ENCODE data around the gene THBS4.

THBS4 gene

GRCh38 chr5:80025069-80025468, 10.1 kb upstream of the THBS4 start:
- Histone ChIP-seq H3K27ac (ENCODE audit: low read length) (no peak overlapping the region), H3K9me3 (ENCODE audit: control insufficient read depth, insufficient read depth, low read length) (no peaks in the 10 kb centered on the region), H3K27me3 (ENCODE audit: control insufficient read depth, insufficient read depth, low read length) (no peaks in the 10 kb centered on the region), H3K4me1 (ENCODE audit: control insufficient read depth, insufficient read depth, low read length) (no peaks in the 10 kb centered on the region), H3K36me3 (ENCODE audit: control insufficient read depth, insufficient read depth, low read length) (no peaks in the 10 kb centered on the region), H3K4me3 (ENCODE audit: low read length) (no peak overlapping the region)
- no peak for DNase-seq (ENCODE audit: low read depth, low spot score)
- no CpG with 5 or more reads among the region's 2 CpGs for WGBS (ENCODE audit: insufficient coverage, insufficient read length)

- no peaks in the 10 kb centered on the region for H3K9me3 ChIP-seq (ENCODE audit: control insufficient read depth, insufficient read depth, low read length)
- no peak overlapping the region for H3K4me3 ChIP-seq (ENCODE audit: low read length)
- H3K27ac ChIP-seq (ENCODE audit: low read length), result no peak overlapping the region
- DNase-seq (ENCODE audit: low read depth, low spot score), result no peak
- H3K27me3 ChIP-seq (ENCODE audit: control insufficient read depth, insufficient read depth, low read length), result no peaks in the 10 kb centered on the region
- no peaks in the 10 kb centered on the region for H3K36me3 ChIP-seq (ENCODE audit: control insufficient read depth, insufficient read depth, low read length)
- H3K4me1 ChIP-seq (ENCODE audit: control insufficient read depth, insufficient read depth, low read length), result no peaks in the 10 kb centered on the region
Measured at GRCh38 chr5:80026841-80027240, 8.3 kb upstream of the THBS4 start.

- no CpG with 5 or more reads among the region's 1 CpG for WGBS (ENCODE audit: insufficient coverage, insufficient read length)
- Histone ChIP-seq H3K27ac (ENCODE audit: low read length) (no peak overlapping the region), H3K4me3 (ENCODE audit: low read length) (no peak overlapping the region), H3K4me1 (ENCODE audit: control insufficient read depth, insufficient read depth, low read length) (no peaks in the 10 kb centered on the region), H3K9me3 (ENCODE audit: control insufficient read depth, insufficient read depth, low read length) (no peaks in the 10 kb centered on the region), H3K36me3 (ENCODE audit: control insufficient read depth, insufficient read depth, low read length) (no peaks in the 10 kb centered on the region), H3K27me3 (ENCODE audit: control insufficient read depth, insufficient read depth, low read length) (peaks cover 6% of the 10 kb centered on the region; the same call in 1 of the 2 replicates)
- no peak for DNase-seq (ENCODE audit: low read depth, low spot score)
Measured at GRCh38 chr5:80031109-80031508, 4.0 kb upstream of the THBS4 start.

GRCh38 chr5:80033513-80033912, 1.6 kb upstream of the THBS4 start:
- Histone ChIP-seq H3K27ac (ENCODE audit: low read length) (no peak overlapping the region), H3K36me3 (ENCODE audit: control insufficient read depth, insufficient read depth, low read length) (no peaks in the 10 kb centered on the region), H3K9me3 (ENCODE audit: control insufficient read depth, insufficient read depth, low read length) (no peaks in the 10 kb centered on the region), H3K4me1 (ENCODE audit: control insufficient read depth, insufficient read depth, low read length) (no peaks in the 10 kb centered on the region), H3K4me3 (ENCODE audit: low read length) (no peak overlapping the region), H3K27me3 (ENCODE audit: control insufficient read depth, insufficient read depth, low read length) (peaks cover 6% of the 10 kb centered on the region; the same call in 1 of the 2 replicates)
- DNase-seq (ENCODE audit: low read depth, low spot score), result no peak

- Histone ChIP-seq H3K27me3 (ENCODE audit: control insufficient read depth, insufficient read depth, low read length) (peaks cover 6% of the 10 kb centered on the region; the same call in 1 of the 2 replicates), H3K4me1 (ENCODE audit: control insufficient read depth, insufficient read depth, low read length) (no peaks in the 10 kb centered on the region), H3K27ac (ENCODE audit: low read length) (no peak overlapping the region), H3K4me3 (ENCODE audit: low read length) (peak overlapping the region; percentile 84; the same call in 1 of the 2 replicates), H3K9me3 (ENCODE audit: control insufficient read depth, insufficient read depth, low read length) (no peaks in the 10 kb centered on the region), H3K36me3 (ENCODE audit: control insufficient read depth, insufficient read depth, low read length) (no peaks in the 10 kb centered on the region)
- no peak for DNase-seq (ENCODE audit: low read depth, low spot score)
- no CpG with 5 or more reads among the region's 8 CpGs for WGBS (ENCODE audit: insufficient coverage, insufficient read length)
Measured at GRCh38 chr5:80034559-80034958, 589 bp upstream of the THBS4 start.

- WGBS (ENCODE audit: insufficient coverage, insufficient read length), result no CpG with 5 or more reads among the region's 7 CpGs
- H3K27ac ChIP-seq (ENCODE audit: low read length), result no peak overlapping the region
- no peaks in the 10 kb centered on the region for H3K36me3 ChIP-seq (ENCODE audit: control insufficient read depth, insufficient read depth, low read length)
- H3K4me1 ChIP-seq (ENCODE audit: control insufficient read depth, insufficient read depth, low read length), result no peaks in the 10 kb centered on the region
- DNase-seq (ENCODE audit: low read depth, low spot score), result no peak
- H3K9me3 ChIP-seq (ENCODE audit: control insufficient read depth, insufficient read depth, low read length), result no peaks in the 10 kb centered on the region
- peaks cover 6% of the 10 kb centered on the region; the same call in 1 of the 2 replicates for H3K27me3 ChIP-seq (ENCODE audit: control insufficient read depth, insufficient read depth, low read length)
- peak overlapping the region; percentile 84; the same call in 1 of the 2 replicates for H3K4me3 ChIP-seq (ENCODE audit: low read length)
Measured at GRCh38 chr5:80035839-80036238, 691 bp downstream of the THBS4 start.

- no CpG with 5 or more reads among the region's 5 CpGs for WGBS (ENCODE audit: insufficient coverage, insufficient read length)
- no peak for DNase-seq (ENCODE audit: low read depth, low spot score)
Measured at GRCh38 chr5:80036615-80037014, 1.5 kb downstream of the THBS4 start.

GRCh38 chr5:80037366-80037765, 2.2 kb downstream of the THBS4 start:
- WGBS (ENCODE audit: insufficient coverage, insufficient read length), result no CpG with 5 or more reads among the region's 5 CpGs
- DNase-seq (ENCODE audit: low read depth, low spot score), result no peak
- Histone ChIP-seq H3K27me3 (ENCODE audit: control insufficient read depth, insufficient read depth, low read length) (peaks cover 6% of the 10 kb centered on the region; the same call in 1 of the 2 replicates), H3K27ac (ENCODE audit: low read length) (no peak overlapping the region), H3K4me1 (ENCODE audit: control insufficient read depth, insufficient read depth, low read length) (no peaks in the 10 kb centered on the region), H3K9me3 (ENCODE audit: control insufficient read depth, insufficient read depth, low read length) (no peaks in the 10 kb centered on the region), H3K4me3 (ENCODE audit: low read length) (no peak overlapping the region), H3K36me3 (ENCODE audit: control insufficient read depth, insufficient read depth, low read length) (no peaks in the 10 kb centered on the region)

More at GRCh38 chr5:80036615-80037014, 1.5 kb downstream of the THBS4 start:
- Histone ChIP-seq H3K27me3 (ENCODE audit: control insufficient read depth, insufficient read depth, low read length) (peaks cover 6% of the 10 kb centered on the region; the same call in 1 of the 2 replicates), H3K27ac (ENCODE audit: low read length) (no peak overlapping the region), H3K36me3 (ENCODE audit: control insufficient read depth, insufficient read depth, low read length) (no peaks in the 10 kb centered on the region), H3K9me3 (ENCODE audit: control insufficient read depth, insufficient read depth, low read length) (no peaks in the 10 kb centered on the region), H3K4me1 (ENCODE audit: control insufficient read depth, insufficient read depth, low read length) (no peaks in the 10 kb centered on the region), H3K4me3 (ENCODE audit: low read length) (no peak overlapping the region)

- no CpG with 5 or more reads among the region's 2 CpGs for WGBS (ENCODE audit: insufficient coverage, insufficient read length)
- H3K27me3 ChIP-seq (ENCODE audit: control insufficient read depth, insufficient read depth, low read length), result no peaks in the 10 kb centered on the region; the same call in 1 of the 2 replicates
Measured at GRCh38 chr5:80039650-80040049, 4.5 kb downstream of the THBS4 start.

GRCh38 chr5:80041527-80041926, 6.4 kb downstream of the THBS4 start:
- Histone ChIP-seq H3K27me3 (ENCODE audit: control insufficient read depth, insufficient read depth, low read length) (no peaks in the 10 kb centered on the region), H3K36me3 (ENCODE audit: control insufficient read depth, insufficient read depth, low read length) (no peaks in the 10 kb centered on the region), H3K4me3 (ENCODE audit: low read length) (no peak overlapping the region), H3K9me3 (ENCODE audit: control insufficient read depth, insufficient read depth, low read length) (no peaks in the 10 kb centered on the region), H3K4me1 (ENCODE audit: control insufficient read depth, insufficient read depth, low read length) (no peaks in the 10 kb centered on the region), H3K27ac (ENCODE audit: low read length) (no peak overlapping the region)
- WGBS (ENCODE audit: insufficient coverage, insufficient read length), result no CpG with 5 or more reads among the region's 4 CpGs
- DNase-seq (ENCODE audit: low read depth, low spot score), result no peak

More at GRCh38 chr5:80039650-80040049, 4.5 kb downstream of the THBS4 start:
- no peak for DNase-seq (ENCODE audit: low read depth, low spot score)
- Histone ChIP-seq H3K4me3 (ENCODE audit: low read length) (no peak overlapping the region), H3K4me1 (ENCODE audit: control insufficient read depth, insufficient read depth, low read length) (no peaks in the 10 kb centered on the region), H3K36me3 (ENCODE audit: control insufficient read depth, insufficient read depth, low read length) (no peaks in the 10 kb centered on the region), H3K9me3 (ENCODE audit: control insufficient read depth, insufficient read depth, low read length) (no peaks in the 10 kb centered on the region), H3K27ac (ENCODE audit: low read length) (no peak overlapping the region)

- WGBS (ENCODE audit: insufficient coverage, insufficient read length), result no CpG with 5 or more reads among the region's 3 CpGs
- no peaks in the 10 kb centered on the region for H3K36me3 ChIP-seq (ENCODE audit: control insufficient read depth, insufficient read depth, low read length)
- H3K27ac ChIP-seq (ENCODE audit: low read length), result no peak overlapping the region
- H3K4me1 ChIP-seq (ENCODE audit: control insufficient read depth, insufficient read depth, low read length), result no peaks in the 10 kb centered on the region
- H3K27me3 ChIP-seq (ENCODE audit: control insufficient read depth, insufficient read depth, low read length), result no peaks in the 10 kb centered on the region
- no peak overlapping the region for H3K4me3 ChIP-seq (ENCODE audit: low read length)
- DNase-seq (ENCODE audit: low read depth, low spot score), result no peak
- no peaks in the 10 kb centered on the region for H3K9me3 ChIP-seq (ENCODE audit: control insufficient read depth, insufficient read depth, low read length)
Measured at GRCh38 chr5:80042330-80042729, 7.2 kb downstream of the THBS4 start.

Data from iPS DF 6.9 (cell line).